ENCODE measurements around the gene RNF8.

The RNF8 gene

GRCh38 chr6:37362101-37362828, 8.5 kb downstream of the RNF8 start:
- DNase-seq = no peak

DNA sequence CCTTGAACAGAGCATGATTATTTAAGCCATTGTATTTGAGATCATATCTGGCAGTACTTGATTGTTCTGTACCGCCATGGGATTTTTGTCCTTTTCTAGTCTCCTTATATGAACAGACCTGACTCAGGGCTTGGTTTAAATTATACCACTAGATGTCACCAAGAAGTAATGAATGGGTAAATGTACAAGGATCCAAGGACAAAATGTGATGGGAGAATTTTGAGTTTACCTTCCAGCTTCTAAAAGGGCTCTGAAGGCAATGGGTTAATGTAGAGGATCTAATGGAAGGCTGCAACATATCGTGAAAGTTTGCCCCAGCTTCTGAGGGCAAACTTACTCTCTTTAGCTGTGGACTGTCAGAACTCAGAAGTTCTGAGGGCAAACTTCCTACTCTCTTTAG, 12.0 kb downstream of the RNF8 start:
- no peak for DNase-seq

- DNase-seq = no peak
Measured at GRCh38 chr6:37366910-37367309, 13.1 kb downstream of the RNF8 start.

DNA sequence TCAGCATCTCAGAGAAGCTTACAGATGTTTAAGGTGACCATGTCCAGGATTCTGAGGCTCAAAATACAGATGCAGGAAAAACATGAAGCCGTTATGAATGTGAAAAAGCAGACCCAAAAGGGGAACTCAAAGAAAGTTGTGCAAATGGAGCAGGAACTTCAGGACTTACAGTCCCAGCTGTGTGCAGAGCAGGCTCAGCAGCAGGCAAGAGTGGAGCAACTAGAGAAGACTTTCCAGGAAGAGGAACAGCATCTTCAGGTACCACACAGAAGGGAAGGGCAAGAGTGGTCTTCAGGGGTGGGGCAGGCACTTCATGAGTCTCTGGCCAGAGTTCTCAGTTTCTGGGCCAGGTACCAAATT, 15.2 kb downstream of the RNF8 start:
- no peak for DNase-seq

- DNase-seq = no peak
Measured at GRCh38 chr6:37369321-37370201, 15.8 kb downstream of the RNF8 start.

DNA sequence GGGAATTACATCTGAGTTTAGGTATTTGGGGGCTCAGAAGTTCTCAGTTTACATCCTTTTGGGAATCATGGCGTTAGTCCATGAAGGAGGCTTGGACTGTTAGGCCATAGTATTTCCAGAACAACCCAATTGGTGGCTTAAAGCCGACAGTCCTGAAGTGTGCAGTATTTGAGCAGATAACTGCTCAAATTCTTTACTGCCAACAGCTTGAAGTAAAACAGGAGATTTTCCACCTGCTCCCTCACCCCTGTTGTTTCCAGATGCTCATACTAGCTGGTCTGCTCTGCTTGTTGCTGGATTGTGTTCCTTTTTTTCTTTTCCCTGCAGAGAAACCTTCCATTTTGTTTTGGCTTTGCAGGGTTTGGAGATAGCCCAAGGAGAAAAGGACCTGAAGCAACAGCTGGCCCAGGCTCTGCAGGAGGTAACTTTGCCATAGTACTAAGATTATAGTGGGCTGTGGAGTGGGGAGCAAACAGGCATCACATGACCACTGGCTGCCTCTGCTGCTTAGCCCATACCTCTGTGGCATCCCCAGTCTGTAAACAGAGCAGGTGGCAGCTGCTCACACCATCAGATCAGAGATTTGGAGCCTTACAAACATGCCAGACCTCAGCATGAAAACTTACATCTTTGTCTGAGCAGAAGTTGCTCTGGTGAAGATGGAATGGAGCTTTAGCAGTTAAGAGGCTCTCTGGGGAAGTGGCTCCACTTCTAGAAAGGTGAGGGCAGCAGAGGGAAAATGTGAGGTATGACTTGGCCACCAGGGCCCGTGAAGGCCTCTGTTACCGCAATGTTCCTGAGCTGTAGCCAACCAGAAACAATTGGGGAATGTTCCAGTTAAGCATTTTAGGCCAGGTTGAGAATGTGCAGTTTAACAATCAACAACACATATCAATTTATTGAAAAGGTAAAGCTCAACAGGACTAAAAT, 17.6 kb downstream of the RNF8 start:
- DNase-seq = no peak

- no peak for DNase-seq
Measured at GRCh38 chr6:37372116-37372515, 18.3 kb downstream of the RNF8 start.

DNA sequence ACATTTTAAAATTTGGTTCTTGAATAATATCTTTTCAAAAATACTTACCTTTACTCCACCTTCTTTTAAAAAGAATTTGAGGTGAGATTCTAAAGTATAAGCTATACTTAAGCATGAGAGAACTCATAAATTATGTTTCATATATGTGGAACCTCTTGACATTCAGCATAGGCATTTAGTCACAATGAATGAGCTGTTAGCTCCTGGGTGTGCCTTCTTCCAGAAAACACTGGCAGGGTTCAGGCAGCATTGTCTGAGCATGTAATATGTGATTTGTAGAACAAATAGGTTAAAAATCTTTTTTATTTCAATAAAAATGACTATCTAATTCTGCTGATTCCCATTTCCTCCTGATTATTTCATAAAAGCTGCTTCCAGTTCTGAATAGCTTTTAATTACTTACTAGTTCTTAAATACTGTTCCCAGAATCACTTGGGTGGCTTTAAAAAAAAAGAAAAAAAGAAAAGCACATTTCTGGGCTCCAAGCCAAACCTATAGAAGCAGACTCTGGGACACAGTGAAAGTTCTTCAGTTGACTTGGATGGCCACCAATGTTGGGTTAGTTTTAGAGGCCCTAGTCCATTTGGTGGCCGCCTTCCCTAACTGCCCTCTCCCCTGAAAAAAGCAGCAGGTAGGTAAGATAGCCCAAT, 20.2 kb downstream of the RNF8 start:
- DNase-seq = no peak

GRCh38 chr6:37375376-37375775, 21.6 kb downstream of the RNF8 start:
- DNase-seq = no peak

DNA sequence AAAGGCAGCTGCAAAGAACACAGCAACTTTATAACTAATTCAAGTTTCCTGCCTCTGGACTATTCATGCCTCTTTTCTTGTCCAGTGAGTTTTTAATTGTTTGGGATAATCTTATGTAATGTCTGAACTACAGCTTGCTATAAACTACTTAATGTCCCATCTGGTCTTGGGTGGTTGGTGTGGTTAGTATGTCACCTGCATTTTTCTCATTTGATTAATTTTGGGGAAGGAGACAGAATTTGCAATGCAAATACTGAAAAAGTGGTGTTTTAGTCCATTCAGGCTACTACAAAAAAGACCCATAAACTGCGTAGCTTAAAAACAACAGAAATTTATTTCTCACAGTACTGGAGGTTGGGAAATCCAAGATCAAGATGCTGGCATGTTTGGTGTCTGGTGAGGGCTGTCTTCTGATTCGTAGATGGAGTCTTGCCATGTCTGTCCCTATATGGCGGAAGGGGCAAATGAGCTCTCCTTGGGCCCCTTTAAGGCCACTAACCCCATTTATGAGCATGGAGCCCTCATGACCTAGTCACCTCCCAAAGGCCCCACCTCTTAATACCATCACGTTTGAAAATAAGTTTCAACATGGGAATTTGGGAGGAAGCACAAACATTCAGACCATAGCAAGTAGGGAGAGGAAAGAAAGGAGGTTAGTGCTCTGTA, 22.4 kb downstream of the RNF8 start:
- DNase-seq = no peak

DNA sequence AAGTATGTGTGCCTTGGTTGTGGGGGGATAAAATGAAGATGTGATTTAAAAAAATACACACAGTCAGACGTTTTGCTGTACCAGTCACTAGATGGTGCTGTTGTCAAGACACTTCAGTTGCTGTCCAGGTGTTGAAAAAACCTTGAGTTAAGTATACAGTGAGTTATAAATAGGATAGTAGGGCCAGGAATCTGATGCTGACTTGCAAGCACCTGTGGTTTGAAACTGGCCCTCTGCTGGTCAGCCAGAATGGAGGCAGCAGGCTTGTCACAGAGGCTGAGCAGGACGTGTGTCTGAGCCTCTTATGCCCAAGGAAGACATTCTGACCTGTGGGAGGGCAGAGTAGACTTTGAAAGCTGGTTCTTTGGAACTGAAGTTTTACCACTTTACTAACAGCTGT, 27.8 kb downstream of the RNF8 start:
- DNase-seq = no peak

DNA sequence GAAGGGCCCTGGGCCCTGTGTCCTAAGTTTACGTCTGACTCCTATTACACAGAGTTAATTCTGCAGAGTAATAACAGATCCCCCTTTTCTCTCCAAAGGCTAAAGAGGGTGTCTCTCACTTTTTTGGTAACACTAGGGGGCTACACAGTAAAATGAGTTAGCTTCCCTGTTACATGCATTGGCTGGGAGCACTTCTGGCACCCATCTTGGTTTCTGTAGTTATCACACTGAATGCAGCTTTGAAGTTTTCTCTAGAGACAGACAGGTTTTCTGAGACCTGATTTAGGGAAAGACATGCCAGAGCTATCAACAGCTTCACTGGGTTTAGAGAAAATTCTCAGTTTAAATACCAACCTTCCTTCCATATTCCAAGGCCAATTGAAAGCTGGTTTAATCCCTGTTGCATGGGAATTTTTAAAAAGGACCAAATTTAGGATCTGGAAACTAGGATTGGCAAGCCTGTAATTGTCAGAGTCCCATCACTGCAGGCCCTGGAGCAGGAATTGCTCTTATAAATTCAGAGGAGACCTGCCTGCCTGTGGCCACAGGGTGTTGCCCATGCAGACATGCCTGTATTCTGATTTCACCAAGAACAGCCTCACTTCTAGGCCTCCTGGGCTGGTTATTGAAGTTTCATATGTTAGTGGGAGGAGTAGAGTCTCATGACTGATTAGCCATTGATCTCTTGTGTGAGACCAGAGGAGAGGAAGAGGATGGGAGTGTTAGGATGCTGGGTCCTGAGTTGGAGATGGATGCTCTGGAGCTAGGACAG, 29.4 kb downstream of the RNF8 start:
- DNase-seq = no peak

- DNase-seq = no peak
Measured at GRCh38 chr6:37388578-37388977, 34.8 kb downstream of the RNF8 start.

GRCh38 chr6:37389857-37390256, 36.1 kb downstream of the RNF8 start:
- no peak for DNase-seq

DNA sequence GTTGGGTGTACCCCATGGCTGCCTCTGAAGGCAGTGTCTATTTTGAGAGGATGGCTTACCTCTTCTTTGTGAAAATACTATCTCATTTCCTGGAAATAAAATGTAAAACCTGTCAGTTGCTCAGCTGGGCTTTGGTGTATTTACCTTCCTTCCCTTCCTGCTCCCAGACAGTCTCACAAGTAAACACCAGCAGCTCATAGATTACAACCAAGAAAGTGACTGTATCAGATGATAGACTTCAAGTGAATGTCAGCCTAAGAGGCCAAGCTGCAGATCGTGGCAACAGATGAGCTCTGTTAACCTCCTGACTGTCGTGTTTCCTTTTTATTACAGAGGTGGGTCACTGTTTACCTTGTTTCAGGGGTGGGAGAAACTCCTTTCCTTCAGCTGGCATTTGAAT, 37.3 kb downstream of the RNF8 start:
- no peak for DNase-seq

DNA sequence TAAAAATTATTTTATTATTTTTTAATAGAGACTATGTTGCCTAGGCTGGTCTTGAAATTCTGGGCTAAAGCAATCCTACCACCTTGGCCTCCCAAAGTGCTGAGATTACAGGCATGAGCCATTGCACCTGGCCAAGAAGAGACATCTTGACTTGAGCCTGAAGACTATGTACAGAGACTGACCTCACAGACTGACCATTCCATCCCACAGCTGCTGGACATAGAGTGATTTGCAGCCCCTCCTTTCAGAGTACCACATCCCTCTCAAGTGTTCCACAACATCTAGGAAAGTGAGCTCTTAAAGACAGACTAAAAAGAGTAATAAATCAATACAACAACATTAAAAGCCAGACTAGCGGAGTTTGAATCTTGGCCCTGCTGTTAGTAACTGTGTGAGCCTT, 39.0 kb downstream of the RNF8 start:
- no peak for DNase-seq

GRCh38 chr6:37393381-37393929, 39.7 kb downstream of the RNF8 start:
- DNase-seq = no peak

DNA sequence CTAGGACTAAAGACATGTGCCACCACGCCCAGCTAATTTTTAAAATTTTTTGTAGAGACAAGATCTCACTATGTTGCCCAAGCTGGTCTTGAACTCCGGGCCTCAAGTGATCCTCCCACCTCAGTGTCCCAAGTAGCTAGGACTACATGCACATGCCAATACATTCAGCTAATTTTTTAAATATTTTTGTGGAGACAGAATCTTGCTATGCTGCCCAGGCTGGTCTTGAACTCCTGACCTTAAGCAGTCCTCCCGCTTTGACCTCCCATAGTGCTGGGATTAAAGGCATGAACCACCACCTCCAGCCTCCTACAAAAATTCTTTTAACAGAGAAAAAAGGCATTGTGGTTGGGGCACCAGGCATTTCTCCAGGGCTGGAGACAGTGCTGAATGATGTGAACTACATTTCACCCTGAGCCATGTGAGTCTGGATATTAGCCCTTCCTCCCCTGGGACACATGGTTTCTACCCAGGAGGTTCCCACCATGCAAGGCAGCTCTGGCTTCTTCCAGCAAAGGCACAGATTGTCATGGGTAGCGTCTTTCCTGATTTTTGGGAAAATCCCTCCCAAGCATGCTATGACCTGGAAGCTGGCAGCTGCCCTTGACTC, 42.9 kb downstream of the RNF8 start:
- no peak for DNase-seq

DNA sequence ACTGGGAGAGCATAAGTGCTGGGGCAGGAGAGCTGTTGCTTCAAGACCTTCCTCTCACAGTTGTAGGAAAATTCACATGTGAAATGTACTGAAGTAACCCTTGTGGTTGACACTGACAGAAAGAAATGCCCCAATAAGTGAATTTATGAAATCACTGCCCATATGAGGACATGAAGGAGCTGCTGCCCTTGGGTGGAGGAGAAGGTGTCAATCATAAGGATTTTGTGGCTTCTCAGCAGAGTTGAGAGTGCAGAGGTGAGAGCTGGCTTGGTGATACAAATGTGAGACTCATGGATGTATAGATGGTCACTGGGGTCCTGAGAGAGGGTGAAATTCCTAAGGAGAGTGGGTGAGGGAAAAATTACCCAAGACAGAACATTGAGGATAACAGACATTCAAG, 45.3 kb downstream of the RNF8 start:
- no peak for DNase-seq

- DNase-seq = no peak
Measured at GRCh38 chr6:37399795-37400490, 46.2 kb downstream of the RNF8 start.
